ENCODE data around the gene IGFN1. TPM values are rescaled to one million over a fixed set of nuclear protein-coding genes. Genes with fewer than 3 reads are reported as not detected.

Gene IGFN1
- total and polyA plus RNA-seq, 2 donors (not counting 3 experiments of a cell fraction or from before 2014, with no cell fraction given), result not detected

- POLR2A ChIA-PET, result no interaction called here
- H4K20me1 ChIP-seq (replicated peaks; ENCODE audit: control insufficient read depth, extremely low read depth, insufficient read depth, low read length), result no peaks in the 10 kb centered on the region
- TF ChIP-seq FOS (IDR thresholded peaks at IDR 0.05; ENCODE audit: borderline replicate concordance, insufficient read depth, low read length) (no peak), POLR2AphosphoS5 (IDR thresholded peaks at IDR 0.05; ENCODE audit: insufficient read depth, low read depth, low read length) (no peak), MAX (IDR thresholded peaks at IDR 0.05; ENCODE audit: insufficient read depth, insufficient read length) (no peak), CTCF (IDR thresholded peaks at IDR 0.05; ENCODE audit: extremely low read depth in 1 of 2, insufficient read depth in 1 of 2, low read depth in 1 of 2, low read length in 2 of 2) (no peak), POLR2A (IDR thresholded peaks at IDR 0.05; ENCODE audit: low read depth, low read length) (no peak), EZH2 (IDR thresholded peaks at IDR 0.05; ENCODE audit: borderline replicate concordance, low read depth, low read length, severe bottlenecking) (no peak), GATA2 (IDR thresholded peaks at IDR 0.05; ENCODE audit: insufficient read depth, insufficient read length, low read depth, low read length) (no peak), MYC (IDR thresholded peaks at IDR 0.05; ENCODE audit: low read depth, low read length) (no peak), JUN (IDR thresholded peaks at IDR 0.05; ENCODE audit: borderline replicate concordance, insufficient read depth, insufficient read length, low read depth) (no peak)
- FAIRE-seq (no peak), DNase-seq (ENCODE audit: low read depth, low spot score) (no peak)
- no peaks in the 10 kb centered on the region for H3K9me1 ChIP-seq (replicated peaks; ENCODE audit: control insufficient read depth, extremely low read depth, insufficient read depth, low read length)
- H3K27me3 ChIP-seq (ENCODE audit: control insufficient read depth in 2 of 2, insufficient read depth in 2 of 2, low read length in 2 of 2), result no peaks in the 10 kb centered on the region
- H3K9me3 ChIP-seq (replicated peaks; ENCODE audit: control insufficient read depth, insufficient read depth, low read length), result no peaks in the 10 kb centered on the region
- H3K36me3 ChIP-seq (ENCODE audit: control insufficient read depth in 2 of 2, extremely low read depth in 1 of 2, insufficient read depth in 2 of 2, low read length in 2 of 2), result peaks cover 6 to 40% of the 10 kb centered on the region in 2 experiments
- H3K79me2 ChIP-seq (ENCODE audit: control insufficient read depth, insufficient read depth, low read length), result no peaks in the 10 kb centered on the region
- dilution Hi-C loops (cut with MboI; ENCODE audit: extremely low pct_ligation_motif_present, low sequenced_read_pairs) (no loop called here), intact Hi-C loops (cut with micrococcal nuclease) (no loop called here)
- CTCF ChIA-PET, result interaction anchor here (1.0 kb wide), 1 partner anchor 76 kb away, joined by 4 read pairs; no protein-coding TSS in a partner anchor
- no peak overlapping the region for H3K9ac ChIP-seq (replicated peaks; ENCODE audit: extremely low read depth, insufficient read depth, low read length)
- no peaks in the 10 kb centered on the region for H3K4me1 ChIP-seq (ENCODE audit: control insufficient read depth, extremely low read depth, insufficient read depth, low read length)
- no peak overlapping the region for H3K27ac ChIP-seq (ENCODE audit: insufficient read depth, low read depth, low read length)
- H3K4me3 ChIP-seq (replicated peaks in 1 of 3; ENCODE audit: insufficient read depth in 1 of 3, low read depth in 1 of 3, low read length in 3 of 3), result no peak overlapping the region
- H3K4me2 ChIP-seq (ENCODE audit: insufficient read depth, low read length), result no peak overlapping the region
- BruUV-seq (replicated peaks), result no TSS peak
- H2AFZ ChIP-seq (ENCODE audit: low read depth, low read length), result no peak overlapping the region
These were observed 43.1 kb upstream of the IGFN1 start for GRCh38 chr1:201147396-201148015.

All from endothelial cell of umbilical vein (primary cell).